Suprapubic skin (tissue), 4 donors: Measurements from ENCODE around the gene MSGN1.

Experiments
- CTCF ChIP-seq, 2 donors: fragments of 200-600 bp in 1 of 2; fragments of 450-650 bp in 1 of 2; sonication (generic) in 1 of 2; IDR thresholded peaks; one replicate each; pipeline ENCODE4 v1.5.1; 2016 to 2019; ENCODE audit warnings: antibody characterized with exemption in 2 of 2, mild to moderate bottlenecking in 1 of 2, moderate library complexity in 1 of 2
- EP300 ChIP-seq: sonication (generic); formaldehyde crosslinking; IDR thresholded peaks from one replicate; pipeline ENCODE4 v1.6.1; 2017; ENCODE audit warnings: antibody characterized with exemption
- POLR2A ChIP-seq, 2 donors: fragments of 450-650 bp; IDR thresholded peaks; one replicate each; pipeline ENCODE4 v1.6.1; 2017; ENCODE audit warnings: antibody characterized with exemption in 2 of 2, mild to moderate bottlenecking in 2 of 2, moderate library complexity in 2 of 2
- POLR2AphosphoS5 ChIP-seq, 3 donors: sonication (generic); formaldehyde crosslinking; IDR thresholded peaks; one replicate each; pipeline ENCODE4 v1.6.1; 2017; ENCODE audit warnings: antibody characterized with exemption in 3 of 3

GRCh38 chr2:17858064-17858463 is 41.8 kb downstream of the MSGN1 start:
- TF ChIP-seq EP300 (no peak), POLR2AphosphoS5 (IDR thresholded peaks at IDR 0.05) (no peak), CTCF (IDR thresholded peaks at IDR 0.05) (no peak), POLR2A (IDR thresholded peaks at IDR 0.05) (no peak)
